ENCODE measurements around the gene ARID3B. TPM values are rescaled to one million over a fixed set of nuclear protein-coding genes. Genes with fewer than 3 reads are reported as not detected.

ARID3B gene
- total and polyA plus RNA-seq, 2 donors (not counting 1 experiment from before 2014, with no cell fraction given): 0.72 to 0.99 TPM

DNA sequence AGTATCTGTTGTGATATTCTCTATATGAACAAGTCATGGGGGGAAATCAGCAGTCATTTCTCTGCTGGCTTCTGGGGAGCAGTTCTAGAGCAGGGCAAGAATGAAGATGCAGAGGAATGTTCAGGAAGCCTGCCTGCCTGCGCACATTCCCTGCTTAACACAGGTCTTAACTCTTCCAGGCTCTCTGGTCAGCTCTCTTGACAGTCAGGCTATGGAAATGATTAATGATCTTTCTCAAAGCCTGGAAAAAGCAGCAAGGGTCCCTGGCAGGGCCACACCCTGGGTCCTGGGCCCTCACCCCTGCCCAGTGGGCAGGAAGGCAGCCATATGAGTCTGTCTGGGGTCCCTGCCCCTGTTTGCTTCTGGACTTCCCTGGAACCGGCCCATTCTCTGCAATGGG is 43.2 kb downstream of the ARID3B start:
- DNase-seq (ENCODE audit: low read depth in 2 of 2): no peak
- Histone ChIP-seq H3K27ac (ENCODE audit: insufficient read depth, low read length) (no peak overlapping the region), H3K9me3 (ENCODE audit: control insufficient read depth, insufficient read depth, low read depth, low read length) (no peaks in the 10 kb centered on the region), H3K4me2 (ENCODE audit: extremely low read depth, insufficient read depth, low read length) (no peak overlapping the region), H4K20me1 (ENCODE audit: control insufficient read depth, extremely low read depth, insufficient read depth, low read length) (no peaks in the 10 kb centered on the region), H3K27me3 (ENCODE audit: control insufficient read depth, insufficient read depth, low read length) (no peaks in the 10 kb centered on the region), H3K4me3 (replicated peaks in 1 of 4; ENCODE audit: control extremely low read depth in 1 of 4, insufficient read depth in 1 of 4, low read depth in 3 of 4, low read length in 4 of 4) (no peak overlapping the region), H2AFZ (ENCODE audit: low read length) (no peak overlapping the region), H3K36me3 (ENCODE audit: control insufficient read depth, insufficient read depth, low read length) (no peaks in the 10 kb centered on the region), H3K79me2 (ENCODE audit: control insufficient read depth, insufficient read depth, low read length) (no peaks in the 10 kb centered on the region), H3K4me1 (ENCODE audit: control insufficient read depth, extremely low read depth, insufficient read depth, low read length) (peaks cover 5% of the 10 kb centered on the region), H3K9ac (ENCODE audit: insufficient read depth, low read length) (no peak overlapping the region)
- TF ChIP-seq CTCF (conservative IDR thresholded peaks at IDR 0.05 in 1 of 2, IDR thresholded peaks at IDR 0.05 in 1 of 2; ENCODE audit: low read depth in 1 of 2, low read length in 2 of 2): no peak
- TF ChIP-seq EZH2 (IDR thresholded peaks at IDR 0.05; ENCODE audit: low read length, missing control alignments): no peak

DNA sequence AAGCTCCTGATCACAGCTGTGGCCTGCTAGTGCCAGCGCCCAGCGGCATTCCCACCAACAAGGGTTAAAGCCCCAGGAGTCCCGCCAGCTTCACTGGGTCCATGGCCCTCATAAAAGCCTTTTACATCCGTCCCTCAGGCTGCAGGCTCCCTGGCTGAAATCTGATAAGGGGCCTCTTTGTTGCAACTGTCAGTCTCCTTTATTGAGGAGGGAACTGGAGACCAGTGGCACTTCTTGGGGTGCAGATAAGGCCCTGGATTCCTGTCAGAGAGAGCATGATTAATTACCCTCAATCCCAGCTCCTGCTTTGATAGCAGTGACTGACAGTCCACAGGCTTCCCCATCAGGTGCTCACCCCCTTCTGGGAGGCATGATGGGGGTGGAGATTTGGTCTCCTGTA is 43.8 kb downstream of the ARID3B start:
- DNase-seq (ENCODE audit: low read depth in 2 of 2): no peak
- Histone ChIP-seq H3K27me3 (ENCODE audit: control insufficient read depth, insufficient read depth, low read length) (no peaks in the 10 kb centered on the region), H3K9me3 (ENCODE audit: control insufficient read depth, insufficient read depth, low read depth, low read length) (no peaks in the 10 kb centered on the region), H3K27ac (ENCODE audit: insufficient read depth, low read length) (no peak overlapping the region), H3K36me3 (ENCODE audit: control insufficient read depth, insufficient read depth, low read length) (no peaks in the 10 kb centered on the region), H2AFZ (ENCODE audit: low read length) (no peak overlapping the region), H3K4me2 (ENCODE audit: extremely low read depth, insufficient read depth, low read length) (no peak overlapping the region), H3K9ac (ENCODE audit: insufficient read depth, low read length) (no peak overlapping the region), H4K20me1 (ENCODE audit: control insufficient read depth, extremely low read depth, insufficient read depth, low read length) (no peaks in the 10 kb centered on the region), H3K79me2 (ENCODE audit: control insufficient read depth, insufficient read depth, low read length) (no peaks in the 10 kb centered on the region), H3K4me1 (ENCODE audit: control insufficient read depth, extremely low read depth, insufficient read depth, low read length) (peaks cover 5% of the 10 kb centered on the region), H3K4me3 (replicated peaks in 1 of 4; ENCODE audit: control extremely low read depth in 1 of 4, insufficient read depth in 1 of 4, low read depth in 3 of 4, low read length in 4 of 4) (no peak overlapping the region)
- TF ChIP-seq EZH2 (IDR thresholded peaks at IDR 0.05; ENCODE audit: low read length, missing control alignments) (no peak), CTCF (conservative IDR thresholded peaks at IDR 0.05 in 1 of 2, IDR thresholded peaks at IDR 0.05 in 1 of 2; ENCODE audit: low read depth in 1 of 2, low read length in 2 of 2) (no peak)

GRCh38 chr15:74585191-74585590 is 44.2 kb downstream of the ARID3B start:
- no peak overlapping the region for H2AFZ ChIP-seq (ENCODE audit: low read length)
- no peaks in the 10 kb centered on the region for H4K20me1 ChIP-seq (ENCODE audit: control insufficient read depth, extremely low read depth, insufficient read depth, low read length)
- H3K4me2 ChIP-seq (ENCODE audit: extremely low read depth, insufficient read depth, low read length): no peak overlapping the region
- H3K36me3 ChIP-seq (ENCODE audit: control insufficient read depth, insufficient read depth, low read length): no peaks in the 10 kb centered on the region
- H3K9me3 ChIP-seq (ENCODE audit: control insufficient read depth, insufficient read depth, low read depth, low read length): no peaks in the 10 kb centered on the region
- no peaks in the 10 kb centered on the region for H3K27me3 ChIP-seq (ENCODE audit: control insufficient read depth, insufficient read depth, low read length)
- no peak overlapping the region for H3K27ac ChIP-seq (ENCODE audit: insufficient read depth, low read length)
- H3K4me3 ChIP-seq (replicated peaks in 1 of 4; ENCODE audit: control extremely low read depth in 1 of 4, insufficient read depth in 1 of 4, low read depth in 3 of 4, low read length in 4 of 4): no peak overlapping the region
- H3K9ac ChIP-seq (ENCODE audit: insufficient read depth, low read length): no peak overlapping the region
- H3K4me1 ChIP-seq (ENCODE audit: control insufficient read depth, extremely low read depth, insufficient read depth, low read length): peaks cover 5% of the 10 kb centered on the region
- no peak for TF ChIP-seq CTCF (conservative IDR thresholded peaks at IDR 0.05 in 1 of 2, IDR thresholded peaks at IDR 0.05 in 1 of 2; ENCODE audit: low read depth in 1 of 2, low read length in 2 of 2)
- no peak for TF ChIP-seq EZH2 (IDR thresholded peaks at IDR 0.05; ENCODE audit: low read length, missing control alignments)
- DNase-seq (ENCODE audit: low read depth in 2 of 2): no peak
- no peaks in the 10 kb centered on the region for H3K79me2 ChIP-seq (ENCODE audit: control insufficient read depth, insufficient read depth, low read length)
